ENCODE results near the gene ARID1B. TPM values are rescaled to one million over a fixed set of nuclear protein-coding genes. Genes with fewer than 3 reads are reported as not detected.

Gene ARID1B
- total RNA-seq, 1 experiment from 2014 or later = 91.7 TPM

DNA sequence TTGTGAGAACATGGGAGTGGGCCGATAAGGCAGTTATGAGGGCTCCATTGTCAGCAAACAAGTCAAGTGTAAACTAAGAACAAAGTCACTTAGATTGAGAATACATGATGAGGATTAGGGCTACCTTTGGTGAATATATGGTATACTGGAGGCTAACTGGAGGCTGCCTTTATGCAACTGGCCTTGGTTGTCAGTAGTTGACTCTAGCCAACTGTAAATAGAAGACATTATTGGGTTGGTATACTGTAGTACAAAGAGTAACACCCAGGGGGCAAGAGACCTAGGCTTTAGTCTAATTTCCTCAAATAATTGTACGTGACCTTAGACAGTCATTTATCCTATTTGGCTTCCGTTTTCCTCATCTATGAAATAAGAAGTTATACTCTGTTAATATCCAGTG, 235.2 kb downstream of the ARID1B start:
- DNase-seq (ENCODE audit: low read depth, low spot score) (no peak), ATAC-seq (no peak)
- Histone ChIP-seq H3K4me3 (ENCODE audit: low read depth in 2 of 2, low read length in 2 of 2) (no peak overlapping the region), H3K4me1 (ENCODE audit: control insufficient read depth, insufficient read depth, low read length) (peaks cover 5% of the 10 kb centered on the region; the same call in 1 of the 2 replicates), H3K36me3 (ENCODE audit: control insufficient read depth, insufficient read depth, low read length) (no peaks in the 10 kb centered on the region), H3K9me3 (ENCODE audit: control insufficient read depth, insufficient read depth, low read depth, low read length) (no peaks in the 10 kb centered on the region), H3K27ac (ENCODE audit: low read length) (no peak overlapping the region), H3K27me3 (ENCODE audit: control insufficient read depth, insufficient read depth, low read length) (no peaks in the 10 kb centered on the region)
- intact Hi-C loops (cut with micrococcal nuclease; ENCODE audit: unreplicated experiment) = no loop called here
- BruUV-seq (replicated peaks) = no TSS peak
- in situ Hi-C loops (cut with HindIII; ENCODE audit: low pct_unique_long_range_greater_than_20kb, low sequenced_read_pairs) = no loop called here
- TF ChIP-seq, protein P1, sequence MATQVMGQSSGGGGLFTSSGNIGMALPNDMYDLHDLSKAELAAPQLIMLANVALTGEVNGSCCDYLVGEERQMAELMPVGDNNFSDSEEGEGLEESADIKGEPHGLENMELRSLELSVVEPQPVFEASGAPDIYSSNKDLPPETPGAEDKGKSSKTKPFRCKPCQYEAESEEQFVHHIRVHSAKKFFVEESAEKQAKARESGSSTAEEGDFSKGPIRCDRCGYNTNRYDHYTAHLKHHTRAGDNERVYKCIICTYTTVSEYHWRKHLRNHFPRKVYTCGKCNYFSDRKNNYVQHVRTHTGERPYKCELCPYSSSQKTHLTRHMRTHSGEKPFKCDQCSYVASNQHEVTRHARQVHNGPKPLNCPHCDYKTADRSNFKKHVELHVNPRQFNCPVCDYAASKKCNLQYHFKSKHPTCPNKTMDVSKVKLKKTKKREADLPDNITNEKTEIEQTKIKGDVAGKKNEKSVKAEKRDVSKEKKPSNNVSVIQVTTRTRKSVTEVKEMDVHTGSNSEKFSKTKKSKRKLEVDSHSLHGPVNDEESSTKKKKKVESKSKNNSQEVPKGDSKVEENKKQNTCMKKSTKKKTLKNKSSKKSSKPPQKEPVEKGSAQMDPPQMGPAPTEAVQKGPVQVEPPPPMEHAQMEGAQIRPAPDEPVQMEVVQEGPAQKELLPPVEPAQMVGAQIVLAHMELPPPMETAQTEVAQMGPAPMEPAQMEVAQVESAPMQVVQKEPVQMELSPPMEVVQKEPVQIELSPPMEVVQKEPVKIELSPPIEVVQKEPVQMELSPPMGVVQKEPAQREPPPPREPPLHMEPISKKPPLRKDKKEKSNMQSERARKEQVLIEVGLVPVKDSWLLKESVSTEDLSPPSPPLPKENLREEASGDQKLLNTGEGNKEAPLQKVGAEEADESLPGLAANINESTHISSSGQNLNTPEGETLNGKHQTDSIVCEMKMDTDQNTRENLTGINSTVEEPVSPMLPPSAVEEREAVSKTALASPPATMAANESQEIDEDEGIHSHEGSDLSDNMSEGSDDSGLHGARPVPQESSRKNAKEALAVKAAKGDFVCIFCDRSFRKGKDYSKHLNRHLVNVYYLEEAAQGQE (IDR thresholded peaks at IDR 0.05; ENCODE audit: insufficient read depth in 1 of 2, low read depth in 2 of 2, low read length in 1 of 2) = no peak
- no peak for TF ChIP-seq POLR2AphosphoS5 (IDR thresholded peaks at IDR 0.05; ENCODE audit: low read depth, low read length)
- TF ChIP-seq, protein P2, sequence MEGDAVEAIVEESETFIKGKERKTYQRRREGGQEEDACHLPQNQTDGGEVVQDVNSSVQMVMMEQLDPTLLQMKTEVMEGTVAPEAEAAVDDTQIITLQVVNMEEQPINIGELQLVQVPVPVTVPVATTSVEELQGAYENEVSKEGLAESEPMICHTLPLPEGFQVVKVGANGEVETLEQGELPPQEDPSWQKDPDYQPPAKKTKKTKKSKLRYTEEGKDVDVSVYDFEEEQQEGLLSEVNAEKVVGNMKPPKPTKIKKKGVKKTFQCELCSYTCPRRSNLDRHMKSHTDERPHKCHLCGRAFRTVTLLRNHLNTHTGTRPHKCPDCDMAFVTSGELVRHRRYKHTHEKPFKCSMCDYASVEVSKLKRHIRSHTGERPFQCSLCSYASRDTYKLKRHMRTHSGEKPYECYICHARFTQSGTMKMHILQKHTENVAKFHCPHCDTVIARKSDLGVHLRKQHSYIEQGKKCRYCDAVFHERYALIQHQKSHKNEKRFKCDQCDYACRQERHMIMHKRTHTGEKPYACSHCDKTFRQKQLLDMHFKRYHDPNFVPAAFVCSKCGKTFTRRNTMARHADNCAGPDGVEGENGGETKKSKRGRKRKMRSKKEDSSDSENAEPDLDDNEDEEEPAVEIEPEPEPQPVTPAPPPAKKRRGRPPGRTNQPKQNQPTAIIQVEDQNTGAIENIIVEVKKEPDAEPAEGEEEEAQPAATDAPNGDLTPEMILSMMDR (IDR thresholded peaks at IDR 0.05) = no peak
- no peak for TF ChIP-seq SIN3A (IDR thresholded peaks at IDR 0.05; ENCODE audit: borderline replicate concordance, insufficient read depth, low read depth, low read length)
- TF ChIP-seq TCF7L2 (IDR thresholded peaks at IDR 0.05; ENCODE audit: low read depth, low read length) = no peak
- POLR2A ChIA-PET = no interaction called here
- CTCF ChIA-PET = no interaction called here

DNA sequence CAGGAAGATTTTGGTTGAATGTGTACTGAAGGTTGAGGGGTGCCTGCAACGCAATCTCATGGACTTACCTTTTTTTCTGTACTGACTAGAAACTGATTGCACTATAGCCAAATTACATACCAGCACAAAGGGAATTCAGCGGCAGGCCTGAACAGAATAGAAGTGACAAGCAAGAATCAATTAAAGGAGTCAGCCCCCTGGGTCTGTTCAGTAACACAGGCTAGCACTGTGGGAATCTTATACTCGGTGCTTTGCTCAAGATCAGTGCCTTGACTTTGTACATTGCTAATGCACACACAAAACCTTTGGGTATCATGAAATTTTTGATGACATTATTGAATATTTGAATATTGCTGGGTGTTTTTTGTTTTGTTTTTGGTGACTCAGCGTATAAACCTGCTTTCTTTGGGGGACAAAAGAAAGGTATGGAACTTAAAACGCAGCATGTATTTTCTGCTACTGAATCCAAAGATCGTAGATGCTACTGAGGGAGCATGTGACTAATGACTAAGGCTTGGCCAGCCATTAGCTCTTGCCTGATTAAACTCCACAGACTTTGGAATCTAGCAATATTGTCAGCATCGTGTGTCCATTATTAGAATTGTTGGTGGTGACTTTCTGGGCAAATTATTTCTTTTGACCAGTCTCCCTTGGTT, 236.6 kb downstream of the ARID1B start:
- no peak for ATAC-seq
- in situ Hi-C loops (cut with HindIII; ENCODE audit: low pct_unique_long_range_greater_than_20kb, low sequenced_read_pairs) = no loop called here
- no TSS peak for BruUV-seq (replicated peaks)

More for the DNA sequence above, 236.6 kb downstream of the ARID1B start:
- no peak for DNase-seq (ENCODE audit: low read depth, low spot score)
- no peak overlapping the region for H3K4me3 ChIP-seq (ENCODE audit: low read depth in 2 of 2, low read length in 2 of 2)
- TF ChIP-seq POLR2AphosphoS5 (IDR thresholded peaks at IDR 0.05; ENCODE audit: low read depth, low read length) (no peak), SIN3A (IDR thresholded peaks at IDR 0.05; ENCODE audit: borderline replicate concordance, insufficient read depth, low read depth, low read length) (no peak), TCF7L2 (IDR thresholded peaks at IDR 0.05; ENCODE audit: low read depth, low read length) (no peak)
- TF ChIP-seq, protein P2 (IDR thresholded peaks at IDR 0.05) = no peak
- TF ChIP-seq, protein P1 (IDR thresholded peaks at IDR 0.05; ENCODE audit: insufficient read depth in 1 of 2, low read depth in 2 of 2, low read length in 1 of 2) = no peak
- peaks cover 17% of the 10 kb centered on the region for H3K4me1 ChIP-seq (ENCODE audit: control insufficient read depth, insufficient read depth, low read length)
- CTCF ChIA-PET = no interaction called here
- H3K27me3 ChIP-seq (ENCODE audit: control insufficient read depth, insufficient read depth, low read length) = no peaks in the 10 kb centered on the region
- H3K27ac ChIP-seq (ENCODE audit: low read length) = no peak overlapping the region
- POLR2A ChIA-PET = no interaction called here
- H3K36me3 ChIP-seq (ENCODE audit: control insufficient read depth, insufficient read depth, low read length) = no peaks in the 10 kb centered on the region
- intact Hi-C loops (cut with micrococcal nuclease; ENCODE audit: unreplicated experiment) = no loop called here
- no peaks in the 10 kb centered on the region for H3K9me3 ChIP-seq (ENCODE audit: control insufficient read depth, insufficient read depth, low read depth, low read length)
